AG20443 (cell line): ENCODE measurements around the gene TRAPPC10.

ENCODE experiments used
- DNase-seq: peaks from one replicate; pipeline ENCODE4 v3.0.0; 2012; ENCODE audit warnings: low spot score, mixed read lengths

TRAPPC10 gene, protein sequence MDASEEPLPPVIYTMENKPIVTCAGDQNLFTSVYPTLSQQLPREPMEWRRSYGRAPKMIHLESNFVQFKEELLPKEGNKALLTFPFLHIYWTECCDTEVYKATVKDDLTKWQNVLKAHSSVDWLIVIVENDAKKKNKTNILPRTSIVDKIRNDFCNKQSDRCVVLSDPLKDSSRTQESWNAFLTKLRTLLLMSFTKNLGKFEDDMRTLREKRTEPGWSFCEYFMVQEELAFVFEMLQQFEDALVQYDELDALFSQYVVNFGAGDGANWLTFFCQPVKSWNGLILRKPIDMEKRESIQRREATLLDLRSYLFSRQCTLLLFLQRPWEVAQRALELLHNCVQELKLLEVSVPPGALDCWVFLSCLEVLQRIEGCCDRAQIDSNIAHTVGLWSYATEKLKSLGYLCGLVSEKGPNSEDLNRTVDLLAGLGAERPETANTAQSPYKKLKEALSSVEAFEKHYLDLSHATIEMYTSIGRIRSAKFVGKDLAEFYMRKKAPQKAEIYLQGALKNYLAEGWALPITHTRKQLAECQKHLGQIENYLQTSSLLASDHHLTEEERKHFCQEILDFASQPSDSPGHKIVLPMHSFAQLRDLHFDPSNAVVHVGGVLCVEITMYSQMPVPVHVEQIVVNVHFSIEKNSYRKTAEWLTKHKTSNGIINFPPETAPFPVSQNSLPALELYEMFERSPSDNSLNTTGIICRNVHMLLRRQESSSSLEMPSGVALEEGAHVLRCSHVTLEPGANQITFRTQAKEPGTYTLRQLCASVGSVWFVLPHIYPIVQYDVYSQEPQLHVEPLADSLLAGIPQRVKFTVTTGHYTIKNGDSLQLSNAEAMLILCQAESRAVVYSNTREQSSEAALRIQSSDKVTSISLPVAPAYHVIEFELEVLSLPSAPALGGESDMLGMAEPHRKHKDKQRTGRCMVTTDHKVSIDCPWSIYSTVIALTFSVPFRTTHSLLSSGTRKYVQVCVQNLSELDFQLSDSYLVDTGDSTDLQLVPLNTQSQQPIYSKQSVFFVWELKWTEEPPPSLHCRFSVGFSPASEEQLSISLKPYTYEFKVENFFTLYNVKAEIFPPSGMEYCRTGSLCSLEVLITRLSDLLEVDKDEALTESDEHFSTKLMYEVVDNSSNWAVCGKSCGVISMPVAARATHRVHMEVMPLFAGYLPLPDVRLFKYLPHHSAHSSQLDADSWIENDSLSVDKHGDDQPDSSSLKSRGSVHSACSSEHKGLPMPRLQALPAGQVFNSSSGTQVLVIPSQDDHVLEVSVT

DNA sequence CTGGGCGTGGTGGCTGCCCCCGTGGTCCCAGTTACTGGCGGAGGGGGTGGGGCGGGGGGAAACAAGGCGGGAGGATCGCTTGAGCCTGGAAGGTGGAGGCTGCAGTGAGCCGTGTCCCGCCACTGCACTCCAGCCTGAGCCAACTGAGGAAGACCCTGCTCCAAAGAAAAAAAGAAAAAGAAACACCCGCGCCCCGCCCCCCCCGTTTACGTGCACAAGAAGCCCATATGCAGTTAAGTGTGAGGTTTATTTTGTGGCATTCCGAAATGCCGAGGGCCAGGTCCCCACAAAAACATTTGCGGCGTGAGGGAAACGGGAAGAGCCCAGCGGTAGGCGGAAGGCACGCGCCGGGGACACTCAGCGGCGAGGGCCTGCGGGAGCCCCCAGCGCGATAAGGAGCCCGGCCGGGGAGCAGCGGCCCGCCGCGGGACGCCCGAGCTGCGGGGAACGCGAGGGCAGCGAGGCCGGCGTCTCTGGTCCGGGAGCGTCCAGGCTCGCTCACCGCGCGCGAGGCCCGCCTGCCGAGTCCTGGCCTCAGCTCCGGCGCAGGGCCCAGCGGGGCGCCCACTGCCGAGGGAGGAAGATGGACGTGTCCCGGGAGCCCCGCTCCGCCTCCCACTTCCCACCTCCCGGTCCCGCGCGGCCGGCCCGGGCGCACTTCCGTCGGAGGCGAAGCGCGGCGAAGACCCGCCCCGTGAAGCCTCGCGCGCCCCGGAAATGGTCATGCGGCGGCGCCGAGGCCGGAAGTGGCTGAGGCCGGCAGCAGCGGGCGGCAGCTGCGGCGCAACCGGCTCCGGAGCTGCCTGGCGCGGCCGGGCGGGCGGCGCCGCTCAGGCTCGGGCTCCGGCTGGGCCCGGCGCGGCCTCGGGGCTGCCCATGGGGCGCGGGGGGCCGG lies at the start of gene TRAPPC10:
Gene TRAPPC10, plus strand, starts transcription at position 731 of the 895 bp plus-strand sequence. CDS start 185 bp downstream, outside the sequence.
- peak; percentile 94 for DNase-seq

DNA sequence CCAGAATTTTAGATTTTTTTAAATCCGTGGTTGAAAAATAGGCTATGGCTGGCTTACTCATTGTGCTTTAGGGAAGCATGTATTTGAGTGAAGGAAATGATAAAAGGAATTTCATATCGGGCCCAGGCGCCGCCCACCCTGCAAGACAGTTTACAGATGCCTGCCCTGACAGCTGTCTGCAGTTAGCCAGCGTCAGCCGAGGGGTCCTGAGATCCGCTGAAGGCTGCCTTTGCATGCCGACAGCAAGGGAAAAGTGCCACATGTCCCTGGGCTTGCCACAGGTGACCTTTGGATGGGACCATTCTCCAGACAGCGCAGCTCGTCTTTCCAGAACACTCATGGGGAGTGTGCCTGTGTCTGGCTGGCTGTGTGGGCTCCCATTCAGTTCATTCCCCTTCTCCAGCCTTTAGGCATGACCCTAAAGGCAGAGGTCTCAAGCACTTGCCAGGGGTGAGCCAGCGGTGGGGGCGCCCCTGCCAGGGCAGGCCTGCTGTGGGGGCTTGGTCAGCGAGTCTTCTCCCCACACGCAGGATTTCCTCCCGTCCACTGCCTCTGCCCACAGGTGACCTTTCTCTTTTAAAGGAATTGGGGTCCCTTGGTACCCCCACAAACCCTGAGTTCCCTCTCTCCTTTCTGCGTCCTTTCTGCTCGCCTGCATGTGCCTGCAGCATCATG lies 46.1 kb upstream of the TRAPPC10 start:
- DNase-seq = no peak

DNA sequence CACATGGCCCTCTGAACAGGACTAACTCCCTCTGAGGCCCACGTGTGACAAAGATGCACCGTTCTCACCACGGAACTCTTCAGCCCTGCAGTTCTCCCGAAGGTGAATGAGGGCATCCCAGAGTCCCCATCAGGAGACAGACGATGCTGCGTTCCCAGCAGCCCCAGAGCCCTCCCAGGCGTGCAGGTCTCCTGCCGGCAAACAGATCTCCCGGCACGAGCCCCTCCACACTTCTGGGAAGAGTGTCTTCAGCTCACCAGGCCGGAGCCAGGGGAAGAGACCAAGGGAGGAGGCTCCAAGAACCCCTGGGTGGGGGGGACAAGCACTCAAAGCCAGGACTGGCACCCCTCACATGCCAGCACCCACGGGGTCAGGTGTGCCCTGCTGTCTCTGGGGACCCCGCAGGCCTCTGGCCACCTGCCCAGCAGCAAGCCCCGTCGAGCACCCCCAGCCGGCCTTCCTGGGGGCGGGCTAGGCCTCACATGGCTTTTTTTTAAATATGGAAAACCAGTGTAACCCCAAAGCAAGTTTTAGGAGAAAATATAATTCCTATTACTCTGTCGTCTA lies 45.1 kb upstream of the TRAPPC10 start:
- no peak for DNase-seq

DNA sequence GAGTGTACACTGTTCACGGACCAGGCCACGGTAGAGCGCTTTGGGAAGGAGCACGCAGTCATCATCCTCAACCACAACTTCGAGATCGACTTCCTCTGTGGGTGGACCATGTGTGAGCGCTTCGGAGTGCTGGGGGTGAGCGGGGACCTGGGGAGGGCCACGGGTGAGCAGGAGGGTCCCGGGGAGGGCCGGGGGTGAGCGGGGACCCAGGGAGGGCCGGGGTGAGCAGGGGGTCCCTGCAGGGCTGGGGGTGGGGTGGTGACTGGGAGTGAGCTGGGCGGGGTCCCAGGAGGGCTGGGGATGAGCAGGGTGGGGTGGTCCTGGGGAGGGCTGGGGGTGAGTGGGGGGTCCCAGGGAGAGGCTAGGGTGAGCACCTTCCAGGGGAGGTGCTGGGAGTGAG lies 44.1 kb upstream of the TRAPPC10 start:
- DNase-seq = no peak

DNA sequence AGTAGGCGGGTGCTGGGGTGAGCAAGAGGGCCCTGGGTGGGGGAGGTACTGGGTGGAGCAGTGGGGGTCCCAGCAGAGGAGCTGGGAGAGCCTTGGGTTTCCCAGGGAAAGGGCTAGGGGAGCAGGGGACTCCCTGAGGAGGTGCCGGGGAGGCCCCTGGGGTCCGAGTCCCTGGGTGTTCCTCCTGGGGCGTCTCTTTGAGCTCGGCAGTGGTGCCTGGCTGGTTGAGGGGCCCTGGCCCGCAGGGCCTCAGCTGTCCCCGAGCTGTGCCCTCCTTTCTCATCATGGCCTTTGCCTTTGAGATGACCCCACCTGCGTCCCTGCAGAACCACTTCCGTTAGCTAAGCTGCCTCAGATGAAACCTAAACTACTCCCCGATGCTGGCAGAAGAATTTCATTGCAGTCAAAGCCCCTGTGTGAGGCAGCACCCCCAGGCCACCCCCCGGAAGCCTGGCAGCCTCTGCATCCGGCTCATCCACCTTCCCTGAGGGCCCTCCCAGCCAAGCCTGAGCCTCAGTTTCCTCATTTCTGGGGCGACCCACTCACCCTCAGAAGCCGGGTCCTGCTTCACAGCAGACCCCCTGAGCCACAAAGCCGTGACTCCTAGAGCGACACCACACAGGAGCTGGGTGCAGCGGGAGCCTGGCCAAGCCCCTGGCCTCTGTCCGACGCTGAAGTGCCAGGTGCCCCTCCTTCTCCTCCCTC lies 43.5 kb upstream of the TRAPPC10 start:
- DNase-seq = no peak

DNA sequence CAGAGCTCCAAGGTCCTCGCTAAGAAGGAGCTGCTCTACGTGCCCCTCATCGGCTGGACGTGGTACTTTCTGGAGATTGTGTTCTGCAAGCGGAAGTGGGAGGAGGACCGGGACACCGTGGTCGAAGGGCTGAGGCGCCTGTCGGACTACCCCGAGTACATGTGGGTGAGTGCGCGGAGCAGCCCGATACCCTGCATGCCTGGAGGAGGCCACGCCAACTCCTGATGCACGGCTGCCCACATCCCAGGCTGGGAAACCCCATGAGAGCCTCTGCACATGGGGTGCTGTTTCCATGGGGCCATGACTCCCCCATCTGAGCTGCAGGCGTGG lies 43.0 kb upstream of the TRAPPC10 start:
- DNase-seq = no peak

DNA sequence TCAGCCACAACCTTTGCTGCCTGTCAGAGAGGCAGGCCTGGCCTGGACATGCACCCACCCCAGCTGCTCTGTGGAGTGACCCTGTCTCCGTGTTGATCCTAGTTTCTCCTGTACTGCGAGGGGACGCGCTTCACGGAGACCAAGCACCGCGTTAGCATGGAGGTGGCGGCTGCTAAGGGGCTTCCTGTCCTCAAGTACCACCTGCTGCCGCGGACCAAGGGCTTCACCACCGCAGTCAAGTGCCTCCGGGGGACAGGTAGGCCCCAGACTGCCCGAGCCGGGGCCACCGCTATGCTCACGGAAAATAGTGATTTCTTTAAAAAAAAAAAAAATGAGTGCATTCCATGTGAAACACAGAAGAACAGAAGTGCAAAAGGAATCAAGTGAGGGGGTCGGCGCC lies 41.6 kb upstream of the TRAPPC10 start:
- DNase-seq = no peak

DNA sequence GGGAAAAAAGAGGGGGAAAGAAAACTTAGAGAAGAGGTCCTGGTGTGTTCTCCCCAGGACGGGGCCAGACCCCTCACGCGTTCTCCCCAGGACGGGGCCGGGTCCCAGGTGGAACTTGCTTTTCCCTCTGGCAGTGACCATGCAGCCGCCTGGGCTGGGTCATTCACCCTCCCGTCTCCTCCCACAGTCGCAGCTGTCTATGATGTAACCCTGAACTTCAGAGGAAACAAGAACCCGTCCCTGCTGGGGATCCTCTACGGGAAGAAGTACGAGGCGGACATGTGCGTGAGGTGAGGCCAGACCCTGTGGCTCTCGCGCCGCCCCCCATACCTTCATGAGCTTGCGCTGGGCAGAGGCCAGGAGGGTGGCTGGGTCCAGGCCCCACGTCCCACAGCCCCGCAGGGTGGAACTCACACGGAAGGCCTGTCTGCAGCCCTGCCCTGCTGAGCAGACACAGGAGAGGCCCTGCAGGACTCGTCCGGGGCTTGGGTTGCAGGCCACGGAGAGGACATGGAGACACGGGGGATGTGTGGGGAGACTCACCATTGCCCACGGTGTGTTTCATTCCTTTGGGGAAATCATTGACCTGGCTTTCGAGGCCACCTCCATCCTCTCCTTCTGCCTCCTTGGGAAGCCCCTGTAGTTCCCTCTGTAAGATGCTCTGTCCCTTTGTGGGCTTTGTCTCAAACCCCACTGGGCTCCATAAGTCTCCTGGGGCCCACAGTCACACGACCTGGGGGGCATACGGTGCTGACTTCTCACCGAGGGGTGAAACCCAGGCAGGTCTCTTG lies 40.7 kb upstream of the TRAPPC10 start:
- no peak for DNase-seq

DNA sequence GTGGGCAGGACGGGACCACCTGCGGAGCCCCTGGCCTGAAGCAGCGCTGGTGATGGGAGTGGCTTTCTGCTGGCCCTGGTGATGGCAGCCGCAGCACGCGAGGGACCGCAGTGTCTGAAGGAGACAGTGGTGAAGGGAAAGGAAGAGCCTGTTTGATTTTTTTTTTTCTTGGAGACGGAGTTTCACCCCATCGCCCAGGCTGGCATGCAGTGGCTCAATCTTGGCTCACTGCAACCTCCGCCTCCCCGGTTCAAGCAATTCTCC lies 40.2 kb upstream of the TRAPPC10 start:
- DNase-seq = no peak

DNA sequence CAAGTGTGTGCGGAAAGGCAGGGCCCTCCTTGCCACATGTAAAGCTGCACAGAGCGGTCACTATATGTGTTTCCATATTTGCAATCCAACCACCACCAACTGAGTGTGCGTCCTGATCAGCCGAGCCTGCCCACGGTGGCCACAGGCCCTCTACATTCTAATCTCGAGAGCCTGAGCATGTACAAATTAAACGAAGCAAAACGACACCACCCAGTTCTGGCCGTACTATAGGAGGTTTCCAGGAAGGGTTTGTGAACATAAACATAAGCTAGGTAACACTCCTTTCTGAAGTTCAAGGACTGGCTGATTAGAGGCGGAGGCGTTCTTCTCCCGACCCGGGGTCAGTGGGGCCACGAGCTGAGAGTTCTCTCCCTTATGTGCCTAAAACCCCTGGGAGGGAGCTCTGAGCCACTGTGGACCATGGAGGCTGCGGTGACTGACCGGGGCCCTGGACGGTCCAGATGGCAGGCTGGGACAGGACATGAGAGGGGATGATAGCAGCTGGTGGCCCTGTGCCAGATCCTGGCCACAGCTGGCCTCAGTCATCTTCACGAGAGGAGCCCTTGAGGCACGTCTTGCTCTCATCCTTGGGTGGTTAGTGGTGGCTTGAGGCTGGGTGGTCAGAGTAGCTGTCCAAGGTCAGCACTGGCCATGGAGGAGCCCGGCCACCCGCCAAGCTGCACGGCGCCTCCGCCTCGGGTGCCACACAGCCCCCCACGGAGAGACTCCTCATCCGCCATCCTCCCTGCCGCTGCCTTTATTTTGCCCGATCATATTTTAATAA lies 39.1 kb upstream of the TRAPPC10 start:
- DNase-seq = no peak

DNA sequence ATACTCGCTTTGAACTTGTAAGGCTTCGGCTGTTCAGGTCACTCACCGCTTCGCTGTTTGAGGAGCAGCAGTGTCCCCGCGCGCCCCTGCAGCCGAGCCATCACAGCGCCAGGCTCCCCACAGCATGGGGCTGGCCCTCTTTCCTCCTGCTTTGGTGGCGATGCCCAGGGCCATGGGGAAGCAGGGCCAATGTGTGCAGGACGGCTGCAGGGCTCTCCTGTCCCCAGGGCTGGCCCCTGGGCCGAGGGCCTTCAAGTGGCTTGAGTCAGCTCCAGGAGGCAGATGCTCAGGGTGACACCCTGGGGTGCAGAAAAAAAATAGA lies 38.5 kb upstream of the TRAPPC10 start:
- no peak for DNase-seq

DNA sequence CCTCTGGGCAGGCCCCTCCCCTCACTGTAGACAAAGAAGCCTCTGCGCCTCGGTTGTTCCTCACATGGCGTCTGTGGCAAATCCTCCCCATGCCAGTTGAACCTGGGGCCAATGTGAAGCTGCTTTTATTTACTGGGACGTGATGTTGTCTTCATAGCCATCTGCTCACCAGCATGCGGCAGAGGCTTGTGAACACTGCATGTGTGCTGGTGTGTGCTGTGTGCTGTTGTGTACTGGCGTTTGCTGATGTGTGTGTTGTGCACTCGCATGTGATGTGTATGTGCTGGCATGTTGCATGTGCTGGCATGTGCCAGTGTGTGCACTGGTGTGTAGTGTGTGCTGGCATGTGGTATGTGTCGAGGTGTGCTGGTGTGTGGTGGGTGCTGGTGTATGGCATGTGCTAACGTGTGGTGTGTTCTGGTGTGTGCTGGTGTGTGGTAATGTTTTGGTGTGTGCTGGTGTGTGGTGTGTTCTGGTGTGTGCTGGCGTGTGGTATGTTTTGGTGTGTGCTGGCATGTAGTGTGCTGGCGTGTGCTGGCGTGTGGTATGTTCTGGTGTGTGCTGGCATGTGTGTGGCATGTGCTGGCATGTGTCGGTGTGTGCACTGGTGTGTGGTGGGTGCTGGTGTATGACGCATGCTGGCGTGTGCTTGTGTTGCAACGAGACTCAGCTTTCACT lies 37.2 kb upstream of the TRAPPC10 start:
- no peak for DNase-seq

DNA sequence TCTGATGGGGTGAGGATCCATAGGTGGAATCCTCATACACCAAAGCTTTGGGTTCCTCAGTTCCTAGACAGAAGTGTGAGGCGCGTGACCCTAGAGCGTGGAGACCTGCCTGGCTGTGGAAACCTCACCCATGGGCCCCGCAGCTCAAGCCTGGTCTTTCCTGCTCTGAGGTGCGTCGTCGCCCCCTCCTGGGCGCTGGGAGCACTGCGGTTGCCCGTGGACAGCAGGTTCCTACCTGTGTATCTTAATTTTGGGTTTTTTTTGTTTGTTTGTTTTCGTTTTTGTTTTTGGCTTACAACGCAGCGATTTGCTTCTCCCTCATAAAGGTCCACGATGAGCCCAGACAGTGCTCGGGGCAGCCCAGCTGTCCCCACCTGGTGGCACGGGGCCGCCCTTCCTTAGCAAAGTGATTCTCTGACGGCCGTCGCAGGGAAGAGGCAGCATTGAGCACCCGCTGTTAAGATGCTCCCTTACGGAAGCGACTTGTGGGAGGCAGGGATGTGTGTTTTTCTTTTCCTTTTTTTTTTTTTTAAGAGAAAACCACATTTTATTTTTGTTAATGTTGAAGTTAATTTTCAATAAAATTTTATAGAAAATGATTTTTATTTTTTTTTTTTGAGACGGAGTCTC lies 36.5 kb upstream of the TRAPPC10 start:
- peak; percentile 90 for DNase-seq

DNA sequence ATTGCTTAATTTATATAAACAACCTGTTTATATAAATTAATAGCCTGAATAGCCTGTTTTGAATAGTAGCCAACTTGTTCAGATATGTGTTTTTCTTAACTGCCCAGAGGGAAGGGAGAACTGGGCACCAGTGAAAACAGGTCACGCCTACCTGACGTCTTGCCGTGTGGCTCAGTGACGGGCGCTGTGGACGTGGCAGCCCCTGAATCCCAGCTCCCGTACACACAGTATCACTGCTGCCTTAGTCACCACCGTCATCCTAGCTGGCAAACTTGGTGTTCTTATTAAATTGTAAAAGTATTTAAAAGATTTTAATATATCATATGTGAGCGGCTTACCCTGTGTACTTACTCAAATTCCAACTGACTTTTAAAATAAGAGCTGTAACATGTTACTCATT lies 35.4 kb upstream of the TRAPPC10 start:
- DNase-seq = no peak

DNA sequence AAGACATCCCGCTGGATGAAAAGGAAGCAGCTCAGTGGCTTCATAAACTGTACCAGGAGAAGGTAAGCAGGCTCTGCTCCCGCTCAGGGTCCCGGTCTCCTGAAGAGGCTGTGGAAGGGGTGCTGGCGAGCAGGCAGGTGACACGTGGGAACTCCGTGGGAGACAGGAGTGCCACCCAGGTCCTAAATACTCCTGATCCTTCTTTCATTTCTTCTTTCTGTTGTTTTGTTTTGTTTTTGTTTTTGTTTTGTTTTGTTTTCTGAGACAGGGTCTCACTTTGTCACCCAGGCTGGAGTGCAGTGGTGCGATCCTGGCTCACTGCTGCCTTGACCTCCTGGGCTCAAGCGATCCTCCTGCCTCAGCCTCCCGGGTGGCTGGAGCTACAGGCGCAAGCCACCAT lies 34.0 kb upstream of the TRAPPC10 start:
- DNase-seq = no peak

DNA sequence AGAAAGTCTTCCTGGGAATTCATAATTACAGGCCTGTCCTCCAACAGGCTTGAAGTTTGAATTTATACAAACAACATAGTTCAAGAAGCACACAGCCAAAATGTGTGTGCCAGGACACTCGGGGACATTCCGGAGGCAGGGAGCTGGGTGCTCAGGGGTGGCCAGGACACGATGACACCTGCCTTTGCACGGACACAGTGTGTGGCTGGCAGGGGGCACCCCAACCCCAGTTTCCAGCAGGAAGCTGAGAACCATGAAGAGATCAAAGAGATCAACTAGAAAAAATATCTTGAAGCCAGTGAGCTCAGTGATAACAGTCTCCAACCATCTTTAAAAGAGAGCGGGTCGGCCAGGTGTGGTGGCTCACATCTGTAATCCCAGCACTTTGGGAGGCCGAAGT lies 32.5 kb upstream of the TRAPPC10 start:
- DNase-seq = no peak

DNA sequence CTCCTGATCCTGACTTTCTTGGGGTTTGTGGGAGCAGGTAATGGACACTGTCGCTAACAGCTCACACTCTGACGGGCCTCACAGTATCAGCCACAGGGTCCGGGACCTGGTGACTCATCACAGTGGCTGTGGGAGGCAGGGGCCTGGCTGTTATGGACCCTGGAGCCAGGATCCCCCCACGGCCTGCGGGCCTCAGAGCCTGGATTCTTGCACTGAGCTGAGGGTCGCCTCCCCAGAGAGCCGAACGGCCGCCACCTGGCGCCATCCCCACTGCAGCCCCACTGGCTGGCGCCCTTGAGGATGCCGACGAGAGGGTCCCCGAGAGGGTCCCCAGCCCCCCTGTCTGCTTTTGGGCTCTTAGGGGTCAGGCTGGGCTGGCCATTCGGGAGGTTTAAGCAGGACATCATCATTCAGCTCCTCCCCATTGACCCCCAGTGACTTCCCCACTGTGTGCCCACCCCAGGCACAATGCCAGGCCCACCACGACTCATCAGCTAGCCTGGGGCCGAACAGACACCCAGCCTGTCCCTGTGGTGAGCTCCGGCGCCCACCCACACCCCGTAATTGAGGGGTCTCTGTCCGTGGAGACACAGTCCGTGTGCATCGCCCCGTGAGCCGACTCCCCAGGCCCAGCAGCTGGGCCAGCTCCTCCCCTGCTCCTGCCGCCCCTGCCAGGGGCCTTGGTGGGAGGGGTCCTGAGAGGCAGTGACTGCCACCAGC lies 30.8 kb upstream of the TRAPPC10 start:
- no peak for DNase-seq
